Stimulated activated CD4-positive, alpha-beta T cell treated with anti-CD3 and anti-CD28 coated beads, TNF-alpha, amount 100 ng/mL, for 24 hours (primary cell): ENCODE measurements around the gene AMY1A.
"Not testable (repeated sequence)": the region's sequence is repeated elsewhere in the genome, so short reads cannot be mapped to it uniquely, and the experiment has no call there.

Source experiments
- DNase-seq, 3 experiments: peaks; one replicate each; pipeline ENCODE4 v3.0.0-alpha.2; 2020; ENCODE audit warnings: low read depth in 3 of 3

AMY1A gene

GRCh38 chr1:103655460-103655859, at the start of gene AMY1A:
Gene AMY1A, plus strand, starts transcription at chr1:103655760. Its CDS starts 571 bp downstream, at chr1:103656331.
- DNase-seq = not testable (repeated sequence)

GRCh38 chr1:103616362-103616761, 39.2 kb upstream of the AMY1A start:
- no peak for DNase-seq

GRCh38 chr1:103616994-103617477, 38.5 kb upstream of the AMY1A start, which contains the start of gene AMY2A:
Gene AMY2A, plus strand, starts transcription at chr1:103617427. Its CDS starts 14 bp downstream, at chr1:103617441.
- DNase-seq = not testable (repeated sequence)

- not testable (repeated sequence) for DNase-seq
These were observed 28.1 kb upstream of the AMY1A start for GRCh38 chr1:103627436-103627835.

GRCh38 chr1:103641194-103641593, 14.4 kb upstream of the AMY1A start:
- DNase-seq = not testable (repeated sequence)

GRCh38 chr1:103643908-103644307, 11.7 kb upstream of the AMY1A start:
- DNase-seq = not testable (repeated sequence)

- not testable (repeated sequence) for DNase-seq
These were observed 5.3 kb upstream of the AMY1A start for GRCh38 chr1:103650305-103650704.

GRCh38 chr1:103650889-103651288, 4.7 kb upstream of the AMY1A start:
- not testable (repeated sequence) for DNase-seq

GRCh38 chr1:103654133-103654532, 1.4 kb upstream of the AMY1A start:
- not testable (repeated sequence) for DNase-seq

GRCh38 chr1:103676335-103676734, 20.8 kb downstream of the AMY1A start:
- not testable (repeated sequence) for DNase-seq

GRCh38 chr1:103696110-103696509, 40.5 kb downstream of the AMY1A start, which contains the start of gene AMY1B:
Gene AMY1B, minus strand, starts transcription at chr1:103696210. Its CDS starts 571 bp downstream, at chr1:103695639.
- not testable (repeated sequence) for DNase-seq

GRCh38 chr1:103697430-103697829, 41.9 kb downstream of the AMY1A start:
- not testable (repeated sequence) for DNase-seq

- DNase-seq = not testable (repeated sequence)
These were observed 45.1 kb downstream of the AMY1A start for GRCh38 chr1:103700669-103701068.

GRCh38 chr1:103701256-103701655, 45.7 kb downstream of the AMY1A start:
- DNase-seq = not testable (repeated sequence)

GRCh38 chr1:103707670-103708069, 52.1 kb downstream of the AMY1A start:
- DNase-seq = not testable (repeated sequence)

GRCh38 chr1:103710381-103710780, 54.8 kb downstream of the AMY1A start:
- not testable (repeated sequence) for DNase-seq
